HG03354 (cell line): Measurements from ENCODE around the gene ADAMTS2.

Experiments
- ATAC-seq: cut with Tn5 transposase; IDR thresholded peaks from one replicate; pipeline ENCODE4 v1.9.1; 2021; ENCODE audit warnings: mild to moderate bottlenecking; ENCODE audit not compliant: unreplicated experiment, poor library complexity, severe bottlenecking

The ADAMTS2 gene

DNA sequence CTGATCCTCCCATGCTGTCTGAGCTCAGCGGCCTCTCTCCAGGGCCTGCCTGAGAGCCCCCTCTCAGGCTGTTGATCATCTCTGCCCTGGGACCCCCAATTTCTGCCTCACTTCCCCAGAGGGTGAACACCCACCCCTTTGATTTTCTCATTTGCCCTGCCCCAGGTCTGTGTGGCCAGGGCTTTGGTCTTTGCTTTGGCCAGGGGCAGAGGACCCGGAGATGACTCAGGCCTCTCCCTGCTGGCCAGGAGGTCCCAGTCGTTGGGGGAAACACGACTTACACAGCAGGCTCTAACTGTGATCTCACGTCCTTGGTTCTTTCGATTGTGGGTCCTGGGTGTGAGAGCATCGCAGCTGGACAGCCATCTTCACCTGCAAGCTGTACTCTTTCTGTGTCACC lies 1.1 kb upstream of the ADAMTS2 start:
- ATAC-seq: no peak

DNA sequence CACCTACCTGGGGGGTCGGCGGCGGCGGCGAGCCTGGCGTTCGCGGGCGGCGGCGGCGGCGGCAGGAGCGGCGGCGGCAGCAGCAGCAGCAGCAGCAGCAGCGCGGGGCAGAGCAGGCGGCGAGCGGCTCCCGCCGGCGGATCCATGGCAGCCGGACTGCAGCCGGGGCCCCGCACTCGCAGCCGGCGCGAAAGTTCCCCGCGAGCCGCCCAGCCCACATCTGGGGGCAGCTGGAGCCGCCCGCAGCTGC lies 153 bp downstream of the ADAMTS2 start:
- ATAC-seq: no peak

DNA sequence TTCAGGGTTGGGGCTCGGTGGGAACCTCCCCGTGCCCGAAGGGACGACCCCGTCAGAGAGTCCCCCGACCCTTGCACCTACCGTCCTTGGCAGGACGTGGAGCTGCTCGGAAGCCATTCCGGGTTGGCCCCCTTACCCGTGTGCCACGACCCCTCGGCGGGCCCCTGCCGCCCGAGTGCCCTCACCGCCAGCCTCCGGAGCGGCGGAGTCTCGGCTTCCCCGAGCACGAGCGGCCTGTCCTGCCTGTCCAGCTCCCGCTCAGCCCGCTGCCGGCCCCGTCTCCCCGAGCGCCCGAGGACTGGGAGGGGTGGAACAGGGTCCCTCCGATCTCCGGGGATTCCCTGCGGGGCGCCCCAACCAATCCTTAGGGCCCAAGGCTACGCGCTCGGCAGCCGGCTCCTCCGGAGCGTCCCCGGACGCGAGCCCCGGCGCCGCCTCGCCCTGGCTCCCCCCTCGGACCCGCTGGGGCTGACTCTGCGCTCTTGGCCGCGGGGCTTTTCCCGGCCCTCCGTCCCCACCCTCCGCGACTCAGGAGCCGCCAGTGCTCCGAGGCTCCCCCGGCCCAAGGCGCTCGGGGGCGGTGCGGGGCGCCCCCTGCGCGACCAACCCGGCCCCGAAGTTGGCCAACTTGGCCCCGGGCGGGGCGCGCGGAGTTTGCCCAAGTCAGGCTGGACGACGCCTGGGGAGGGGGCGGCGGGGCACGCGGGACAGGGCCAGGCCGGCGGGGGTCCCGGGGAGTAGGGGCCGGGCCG lies 654 bp downstream of the ADAMTS2 start:
- no peak for ATAC-seq

DNA sequence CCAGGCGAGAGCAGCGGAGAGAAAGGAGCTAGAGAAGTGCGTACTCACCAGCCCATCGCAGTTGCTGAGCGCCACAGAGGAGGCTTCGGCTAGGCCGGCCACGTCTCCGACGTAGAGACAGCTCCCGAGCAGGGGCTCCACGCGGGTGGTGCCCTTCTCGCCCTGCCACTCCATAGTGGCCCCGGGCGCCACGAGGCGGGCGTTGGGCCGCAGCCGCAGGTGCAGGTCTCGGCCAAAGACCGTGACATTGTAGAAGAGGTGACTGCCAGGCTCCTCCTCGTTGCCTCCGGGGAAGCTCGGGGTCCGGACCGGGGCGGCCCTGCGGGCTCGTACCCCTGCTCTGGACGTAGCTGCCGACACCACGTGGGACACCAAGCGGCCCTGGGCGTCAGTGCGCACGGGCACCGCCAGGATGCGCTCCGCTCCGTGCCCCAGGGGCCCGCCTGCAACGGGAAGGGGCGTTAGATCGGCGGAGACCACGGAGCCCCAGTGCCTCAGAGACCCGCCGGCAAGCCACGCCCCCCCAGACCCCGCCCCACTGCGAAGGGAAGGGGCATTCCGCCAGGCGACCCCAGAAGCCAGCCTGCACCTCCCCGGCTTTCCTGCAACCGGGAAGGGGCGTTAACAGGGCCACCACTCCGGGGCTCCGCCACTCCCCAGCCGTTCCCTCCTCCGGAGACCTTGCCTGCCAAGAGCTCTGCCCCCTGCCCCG lies 1.4 kb downstream of the ADAMTS2 start:
- ATAC-seq: no peak

DNA sequence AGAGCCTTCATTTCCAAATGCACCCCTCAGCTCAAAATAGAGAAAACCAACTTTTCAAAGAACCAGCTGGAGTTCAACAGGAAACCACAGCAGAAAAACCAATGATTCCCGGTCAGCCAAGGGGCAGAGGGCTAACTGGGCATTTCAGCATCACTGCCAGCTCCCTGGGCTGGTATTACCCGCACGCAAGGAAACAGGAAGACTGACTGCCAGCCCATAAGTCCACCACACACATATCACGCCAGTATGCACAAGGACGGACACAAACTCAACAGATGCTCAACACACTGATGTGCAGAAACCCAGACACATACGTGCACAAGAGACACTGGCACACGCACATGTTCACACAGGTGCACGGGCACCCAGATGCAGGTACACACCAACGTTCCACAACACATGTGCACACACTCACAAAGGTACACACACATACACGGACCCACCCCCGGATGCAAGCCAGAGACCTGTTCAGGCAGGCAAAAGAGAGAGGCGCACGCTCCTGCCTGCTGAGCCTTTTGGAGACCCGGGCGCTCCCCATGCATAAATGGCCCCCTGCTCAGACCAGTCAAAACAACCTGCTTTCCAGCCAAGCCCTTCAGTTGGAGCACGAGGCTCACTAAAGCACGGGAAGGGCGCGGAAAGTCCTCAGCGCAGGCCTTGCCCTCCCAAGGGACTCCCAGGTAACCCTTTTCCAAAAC lies 2.1 kb downstream of the ADAMTS2 start:
- ATAC-seq: no peak

DNA sequence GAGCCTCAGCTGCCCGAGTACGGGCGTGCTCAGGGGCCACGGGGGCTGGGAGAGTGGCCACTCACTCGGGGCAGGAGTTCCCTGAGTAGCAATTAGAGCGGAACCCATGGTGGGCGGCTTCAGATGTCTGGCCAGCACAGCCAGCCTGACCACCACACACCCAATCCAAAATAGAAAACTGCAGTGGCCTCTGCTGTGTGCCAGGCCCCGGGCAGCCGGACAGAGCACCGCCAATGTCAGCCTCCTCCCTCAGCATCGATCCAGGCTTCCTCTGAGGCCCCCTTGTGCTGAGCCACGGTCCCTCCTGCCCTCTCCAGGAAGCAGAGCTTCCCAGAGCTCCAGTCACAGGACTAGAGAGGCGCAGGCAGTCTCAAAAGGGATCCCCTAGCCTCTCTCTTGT lies 2.7 kb downstream of the ADAMTS2 start:
- no peak for ATAC-seq

GRCh38 chr5:179340465-179340864 lies 4.8 kb downstream of the ADAMTS2 start:
- ATAC-seq: no peak

DNA sequence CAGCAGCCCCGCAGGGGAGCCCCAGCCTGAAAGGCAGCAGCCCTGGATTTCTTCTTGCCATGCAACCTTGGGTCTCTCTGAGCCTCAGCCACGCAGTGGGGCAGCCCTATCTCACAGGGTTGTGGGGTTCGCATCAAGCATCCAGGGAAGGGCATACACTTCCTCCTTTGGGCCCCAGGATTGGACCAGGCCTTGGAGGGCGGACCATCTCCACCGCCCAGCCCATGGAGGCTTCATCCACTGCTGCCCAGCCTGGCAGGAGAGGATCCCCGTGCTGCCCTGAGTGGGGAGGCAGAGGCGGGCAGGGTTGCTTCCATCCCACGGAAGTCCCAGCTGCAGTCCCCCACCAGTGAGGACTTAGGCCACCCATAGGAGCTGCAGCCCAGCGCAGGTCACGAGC lies 5.3 kb downstream of the ADAMTS2 start:
- ATAC-seq: no peak

DNA sequence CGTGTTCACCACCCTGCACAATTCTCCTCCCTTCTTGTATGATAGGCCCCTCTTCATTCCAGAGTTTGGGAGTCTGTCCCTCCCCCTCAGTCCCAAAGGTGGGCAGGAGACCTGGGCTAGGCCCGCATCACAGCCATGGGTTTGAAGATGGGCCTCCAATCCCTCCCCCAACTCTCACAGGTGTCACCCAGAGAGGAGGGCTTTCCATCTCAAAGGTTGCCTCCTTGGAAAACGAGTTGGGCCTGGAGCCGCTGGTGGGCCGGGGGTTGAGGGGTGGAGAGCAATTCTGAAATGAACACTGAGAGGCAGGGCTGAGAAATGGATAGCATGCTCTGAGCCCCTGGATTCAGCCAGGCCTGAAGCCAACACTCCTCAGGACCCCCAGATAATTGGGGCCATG lies 6.2 kb downstream of the ADAMTS2 start:
- ATAC-seq: no peak

GRCh38 chr5:179337796-179338676 lies 7.2 kb downstream of the ADAMTS2 start:
- no peak for ATAC-seq

DNA sequence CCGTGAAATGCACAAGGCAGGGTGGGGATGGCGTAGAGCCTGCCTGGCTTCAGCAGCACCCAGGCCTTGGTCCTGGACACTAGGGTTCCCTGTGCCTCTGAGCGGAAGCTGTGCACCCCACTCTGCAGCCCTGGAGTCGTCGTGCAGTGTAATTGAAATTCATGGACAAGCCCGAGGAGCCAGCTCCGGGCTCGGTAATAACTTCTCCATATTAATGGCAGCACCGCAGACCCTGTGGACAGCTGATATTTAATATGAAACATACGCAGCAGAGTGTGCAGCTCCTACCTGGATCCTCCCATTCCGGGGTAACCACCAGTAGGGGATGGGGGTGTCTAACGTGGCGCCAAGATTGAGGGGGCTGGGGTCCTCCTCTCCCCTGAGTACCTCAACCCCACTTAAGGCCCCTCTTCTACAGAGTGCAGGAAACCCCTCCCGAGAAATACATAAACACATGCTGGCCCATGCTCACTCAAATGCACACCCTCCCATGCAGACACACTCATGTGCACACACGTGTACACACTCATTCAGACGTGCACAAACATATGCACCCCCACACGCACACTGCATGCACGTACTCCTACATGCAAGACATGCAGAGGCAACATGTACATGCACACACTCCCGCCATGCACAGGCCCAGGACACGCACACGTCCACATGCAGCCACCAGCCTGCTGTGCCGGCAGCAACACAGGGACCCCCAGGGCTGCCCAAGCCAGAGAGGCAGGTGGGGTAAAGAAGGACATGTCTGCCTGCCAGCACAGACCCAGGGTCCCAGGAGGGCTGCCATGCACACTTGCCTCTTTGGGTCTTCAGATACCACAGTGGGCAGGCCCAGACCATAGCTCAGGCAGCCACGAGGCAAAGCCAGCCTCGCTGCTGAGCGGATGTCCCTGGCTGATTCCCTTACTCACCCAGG lies 8.1 kb downstream of the ADAMTS2 start:
- no peak for ATAC-seq

- ATAC-seq: no peak
Observed at GRCh38 chr5:179336126-179336870, 9.0 kb downstream of the ADAMTS2 start.

DNA sequence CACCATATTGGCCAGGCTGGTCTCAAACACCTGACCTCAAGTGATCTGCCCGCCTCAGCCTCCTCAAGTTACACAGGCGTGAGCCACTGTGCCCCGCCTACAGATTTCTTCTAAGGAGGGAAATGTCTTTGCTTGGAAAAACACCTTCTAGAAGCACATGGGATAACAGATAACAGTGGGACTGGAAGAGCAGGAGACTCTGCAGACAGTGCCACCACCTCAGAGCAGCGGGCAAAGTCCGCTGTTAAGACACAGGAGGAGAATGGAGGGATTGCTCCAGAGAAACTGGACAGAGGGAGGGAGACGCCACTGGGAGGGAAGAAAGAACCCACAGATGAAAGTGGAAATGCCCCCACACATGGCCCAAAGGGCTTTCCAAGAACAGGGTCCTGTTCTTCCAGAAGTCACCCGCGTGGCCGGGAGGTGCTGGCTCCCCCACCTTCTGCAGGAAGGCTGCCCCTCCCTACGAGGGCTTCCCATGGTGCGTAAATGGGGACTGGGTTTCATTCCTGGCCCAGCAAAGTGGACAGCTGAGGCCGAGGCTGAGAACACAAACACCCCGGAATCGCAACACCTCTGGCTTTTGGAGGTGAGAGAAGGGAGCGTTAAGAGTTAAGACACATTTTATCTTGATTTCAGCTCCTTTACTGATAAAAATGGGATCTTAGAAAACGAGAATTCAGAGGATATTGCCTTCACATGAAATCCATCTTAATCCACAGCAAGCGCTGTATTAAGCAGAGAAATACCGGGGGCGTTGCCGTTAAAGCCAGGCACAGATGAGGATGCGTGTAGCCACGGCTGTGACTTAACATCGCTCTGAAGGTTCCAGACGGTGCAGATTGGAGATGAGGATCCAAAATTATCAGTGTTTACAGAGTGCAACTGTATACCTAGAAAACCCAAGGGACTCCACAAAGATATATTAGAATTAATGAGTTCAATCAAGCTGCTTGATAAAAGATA lies 11.2 kb downstream of the ADAMTS2 start:
- ATAC-seq: no peak

- no peak for ATAC-seq
Observed at GRCh38 chr5:179332741-179333290, 12.4 kb downstream of the ADAMTS2 start.

DNA sequence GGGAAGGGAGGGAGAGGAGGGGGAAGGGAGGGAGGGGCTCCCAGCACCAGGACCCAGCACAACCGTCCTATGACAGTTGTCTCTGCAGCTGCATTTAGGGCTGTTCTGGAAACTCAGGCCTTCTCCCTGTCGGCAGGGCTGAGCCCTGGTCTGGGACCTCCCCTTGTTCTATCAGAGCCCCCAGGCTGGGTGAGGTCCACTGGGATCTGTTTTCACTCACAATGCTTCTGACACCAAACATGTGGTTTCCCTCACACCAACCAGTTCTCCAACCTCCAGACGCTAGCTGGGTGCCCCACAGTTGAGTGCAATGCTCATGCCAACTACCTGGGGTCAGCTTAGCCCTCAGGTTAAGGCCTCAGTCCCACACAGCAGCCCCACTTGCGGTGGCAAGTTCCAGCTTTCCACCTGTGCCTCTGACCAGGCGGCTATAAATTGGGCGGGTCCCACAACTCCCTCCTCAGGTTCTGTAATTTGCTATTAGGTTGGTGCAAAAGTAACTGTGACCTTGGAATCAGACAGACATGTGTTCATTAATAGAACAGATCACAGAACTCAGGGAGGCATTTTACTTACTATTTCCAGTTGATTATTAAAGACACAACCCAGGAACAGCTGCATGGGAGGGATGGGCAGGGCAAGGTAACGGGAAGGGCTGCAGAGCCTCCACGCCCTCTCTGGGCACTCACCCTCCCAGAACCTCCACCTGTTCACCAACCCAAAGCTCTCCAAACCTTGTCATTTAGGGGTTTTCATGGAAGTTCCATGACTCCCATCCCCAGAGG lies 13.5 kb downstream of the ADAMTS2 start:
- no peak for ATAC-seq

- no peak for ATAC-seq
Observed at GRCh38 chr5:179330186-179330900, 14.9 kb downstream of the ADAMTS2 start.
